ENCODE data around the gene PRMT5.

Gene PRMT5

GRCh38 chr14:22872833-22873520, 56.2 kb downstream of the PRMT5 start:
- DNase-seq, result no peak

- DNase-seq, result peak; percentile 89
Observed at GRCh38 chr14:22872033-22872832, 56.9 kb downstream of the PRMT5 start.

GRCh38 chr14:22871224-22872032, 57.7 kb downstream of the PRMT5 start, which contains the start of gene LRP10:
TSS of gene LRP10 (plus strand) at chr14:22871740. CDS start at chr14:22872304, 564 bp downstream.
- DNase-seq, result peak; percentile 88

- DNase-seq, result no peak
Observed at GRCh38 chr14:22870811-22871223, 58.4 kb downstream of the PRMT5 start.
